BJ (cell line): ENCODE data around the gene DMBX1. TPM values are rescaled to one million over a fixed set of nuclear protein-coding genes. Genes with fewer than 3 reads are reported as not detected.

ENCODE experiments used
- CTCF ChIA-PET: fragments of 350-600 bp; formaldehyde crosslinking; extraction: SDS; loops from one replicate; lab custom pipeline; 2021; ENCODE audit warnings: antibody characterized with exemption, inconsistent platforms; lab: Yijun Ruan, JAX
- POLR2A ChIA-PET: fragments of 300-600 bp; sonication (Branson Sonifier 250); formaldehyde crosslinking; extraction: SDS; loops from one replicate; lab custom pipeline; 2021; ENCODE audit warnings: antibody characterized with exemption; lab: Charles Lee
- DNase-seq: peaks from one replicate; pipeline ENCODE4 v3.0.0-alpha.2; 2011; ENCODE audit warnings: low read depth
- H3K27me3 ChIP-seq: 2 replicates; pipeline ENCODE4 v1.6.0; 2011; ENCODE audit warnings: low read length; ENCODE audit not compliant: control insufficient read depth, insufficient read depth
- H3K36me3 ChIP-seq: 2 replicates; pipeline ENCODE4 v1.5.1; 2011; ENCODE audit warnings: low read length; ENCODE audit not compliant: control insufficient read depth, insufficient read depth
- H3K4me3 ChIP-seq: 2 replicates; pipeline ENCODE4 v1.5.1; 2011; ENCODE audit warnings: low read depth, mild to moderate bottlenecking, control low read depth, low read length
- polyA plus RNA-seq: library from polyadenylated mRNA; depleted of rRNA; stranded (reverse); fragments of >200 nt; gene quantifications from 2 replicates; pipeline ENCODE4 v1.2.3, GENCODE V29; 2011
- TF ChIP-seq, protein P1 (sequence below): IDR thresholded peaks from 2 replicates; pipeline ENCODE4 v1.5.1; 2011; ENCODE audit warnings: low read depth, mild to moderate bottlenecking, control low read depth, inconsistent platforms, low read length, moderate library complexity; ENCODE audit not compliant: insufficient read depth

Gene DMBX1
- polyA plus RNA-seq, 1 experiment = not detected

DNA sequence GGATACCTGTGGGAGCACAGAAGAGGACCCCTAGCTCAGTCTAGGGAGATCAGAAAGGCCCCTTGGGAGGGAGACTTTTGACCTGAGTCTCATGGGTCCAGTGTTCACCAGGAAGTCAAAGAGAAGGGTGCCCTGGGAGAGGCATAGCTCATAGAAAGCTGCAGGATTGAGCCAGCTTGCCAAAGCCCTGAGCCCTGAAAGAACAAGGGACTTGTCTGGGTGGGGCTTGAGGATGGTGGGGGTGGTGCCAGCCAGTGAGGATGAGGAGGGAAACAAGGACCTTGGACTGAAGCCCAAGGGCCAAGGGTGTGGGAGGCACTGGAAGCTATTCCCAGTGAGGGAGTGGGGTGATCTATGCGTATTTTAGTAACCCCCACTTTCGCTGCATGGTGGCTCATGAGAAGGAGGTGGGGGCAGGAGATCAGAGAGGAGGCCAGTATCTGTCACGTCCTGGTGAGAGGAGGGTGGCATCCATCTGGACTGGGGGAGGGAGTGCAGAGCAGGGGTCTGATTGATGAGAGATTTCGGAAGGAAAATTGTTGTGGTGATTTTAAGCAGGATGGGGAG, 28.4 kb downstream of the DMBX1 start:
- H3K36me3 ChIP-seq = no peaks in the 10 kb centered on the region
- H3K27me3 ChIP-seq = peaks cover 14% of the 10 kb centered on the region
- no peak for DNase-seq
- CTCF ChIA-PET = interaction anchor here (0.9 to 5.4 kb wide), 3 partner anchors 10 to 41 kb away, joined by 4 to 31 read pairs (median 12); no protein-coding TSS in a partner anchor
- POLR2A ChIA-PET = no interaction called here
- no peak overlapping the region for H3K4me3 ChIP-seq
- TF ChIP-seq, protein P1, sequence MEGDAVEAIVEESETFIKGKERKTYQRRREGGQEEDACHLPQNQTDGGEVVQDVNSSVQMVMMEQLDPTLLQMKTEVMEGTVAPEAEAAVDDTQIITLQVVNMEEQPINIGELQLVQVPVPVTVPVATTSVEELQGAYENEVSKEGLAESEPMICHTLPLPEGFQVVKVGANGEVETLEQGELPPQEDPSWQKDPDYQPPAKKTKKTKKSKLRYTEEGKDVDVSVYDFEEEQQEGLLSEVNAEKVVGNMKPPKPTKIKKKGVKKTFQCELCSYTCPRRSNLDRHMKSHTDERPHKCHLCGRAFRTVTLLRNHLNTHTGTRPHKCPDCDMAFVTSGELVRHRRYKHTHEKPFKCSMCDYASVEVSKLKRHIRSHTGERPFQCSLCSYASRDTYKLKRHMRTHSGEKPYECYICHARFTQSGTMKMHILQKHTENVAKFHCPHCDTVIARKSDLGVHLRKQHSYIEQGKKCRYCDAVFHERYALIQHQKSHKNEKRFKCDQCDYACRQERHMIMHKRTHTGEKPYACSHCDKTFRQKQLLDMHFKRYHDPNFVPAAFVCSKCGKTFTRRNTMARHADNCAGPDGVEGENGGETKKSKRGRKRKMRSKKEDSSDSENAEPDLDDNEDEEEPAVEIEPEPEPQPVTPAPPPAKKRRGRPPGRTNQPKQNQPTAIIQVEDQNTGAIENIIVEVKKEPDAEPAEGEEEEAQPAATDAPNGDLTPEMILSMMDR = no peak

DNA sequence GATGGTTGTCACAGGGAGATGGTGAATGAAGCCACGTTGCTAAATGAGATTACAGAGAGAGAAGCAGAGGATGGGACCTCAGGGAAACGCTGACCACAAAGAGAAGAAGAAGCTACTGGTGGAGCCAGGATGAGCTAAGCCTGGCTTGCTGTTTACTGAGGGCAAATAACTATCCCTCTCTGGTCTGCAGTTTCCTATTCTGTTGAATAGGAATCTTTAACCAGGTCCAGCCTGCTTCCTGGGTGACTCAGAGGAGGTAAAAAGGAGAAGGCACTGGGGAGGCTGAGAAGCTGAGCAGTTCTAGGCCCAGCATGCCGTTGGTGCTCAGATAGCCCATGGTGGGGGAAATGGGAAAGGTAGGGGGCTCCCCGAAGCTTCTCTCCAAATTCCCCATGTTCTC, 29.6 kb downstream of the DMBX1 start:
- no peak for DNase-seq
- TF ChIP-seq, protein P1 = no peak
- H3K36me3 ChIP-seq = no peaks in the 10 kb centered on the region
- CTCF ChIA-PET = interaction anchor here (0.9 to 5.4 kb wide), 4 partner anchors 9 to 112 kb away, joined by 3 to 31 read pairs (median 8); no protein-coding TSS in a partner anchor
- POLR2A ChIA-PET = no interaction called here
- H3K4me3 ChIP-seq = no peak overlapping the region
- H3K27me3 ChIP-seq = peaks cover 14% of the 10 kb centered on the region

DNA sequence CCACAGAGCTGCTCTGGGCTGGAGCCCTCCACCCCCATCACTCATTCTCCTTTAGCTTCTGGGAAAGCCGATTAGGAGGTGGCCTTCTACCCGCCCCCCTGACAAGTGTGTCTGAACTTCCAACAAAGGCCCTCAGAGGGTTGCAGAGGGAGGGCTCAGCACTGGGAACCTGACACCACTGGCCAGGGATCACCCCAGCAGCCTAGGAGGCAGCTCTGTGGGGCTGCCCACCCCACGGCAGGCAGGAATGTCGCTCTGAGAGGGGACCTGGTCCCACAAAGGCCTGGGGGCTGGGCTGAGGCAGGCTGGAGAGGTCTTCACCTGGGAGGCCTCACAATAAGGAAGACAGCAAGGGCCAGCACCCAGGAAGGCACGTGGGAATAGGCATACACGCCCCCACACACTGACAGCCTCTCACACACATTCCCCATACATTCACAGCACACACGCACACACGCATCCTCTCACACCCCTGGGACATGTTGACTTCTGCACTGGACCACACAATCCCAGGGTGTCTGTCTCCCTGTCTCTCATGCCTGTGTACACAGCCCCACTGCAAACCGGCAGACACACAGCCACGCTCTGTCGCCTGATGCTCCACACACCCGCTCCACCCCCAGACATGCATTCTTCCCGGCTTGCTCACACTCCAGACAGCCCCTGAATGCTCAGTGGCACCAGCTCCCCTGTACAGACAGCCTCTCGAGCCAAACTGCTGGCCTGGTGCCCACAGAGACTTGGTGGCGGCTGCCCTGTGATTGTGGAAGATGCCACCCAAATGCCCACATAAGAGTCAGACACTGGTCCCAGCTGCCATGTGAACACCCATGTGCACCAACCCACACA, 30.7 kb downstream of the DMBX1 start:
- H3K4me3 ChIP-seq = no peak overlapping the region
- TF ChIP-seq, protein P1 = no peak
- CTCF ChIA-PET = interaction anchor here (0.7 to 5.4 kb wide), 8 partner anchors 8 to 114 kb away, joined by 3 to 31 read pairs (median 4); no protein-coding TSS in a partner anchor

DNA sequence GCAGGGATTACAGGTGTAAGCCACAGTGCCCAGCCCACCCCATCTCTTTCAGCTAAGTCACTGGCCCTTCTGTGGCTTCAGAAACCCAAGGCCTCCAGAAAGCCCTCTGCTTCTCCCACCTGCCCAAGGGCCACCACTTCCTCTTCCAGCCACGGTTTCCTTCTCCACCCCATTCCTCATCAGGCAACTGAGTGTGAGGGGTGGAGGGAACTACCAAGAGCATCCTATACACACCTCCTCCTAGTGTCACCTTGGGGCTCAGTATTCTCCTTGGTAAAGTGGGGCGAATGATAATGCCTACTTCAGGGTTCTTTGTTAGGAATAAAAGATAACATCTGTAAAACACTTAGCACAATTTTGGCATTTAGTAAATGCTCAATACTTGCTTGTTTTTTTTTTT, 31.8 kb downstream of the DMBX1 start:
- Histone ChIP-seq H3K4me3 (no peak overlapping the region), H3K27me3 (peaks cover 16% of the 10 kb centered on the region), H3K36me3 (no peaks in the 10 kb centered on the region)
- TF ChIP-seq, protein P1 = no peak
- no peak for DNase-seq
- CTCF ChIA-PET = interaction anchor here (1.3 to 4.2 kb wide), 6 partner anchors 12 to 79 kb away, joined by 4 to 33 read pairs (median 6); a partner anchor contains a TSS
- POLR2A ChIA-PET = no interaction called here

More for the DNA sequence above, 30.7 kb downstream of the DMBX1 start:
- Histone ChIP-seq H3K27me3 (peaks cover 14% of the 10 kb centered on the region), H3K36me3 (no peaks in the 10 kb centered on the region)
- POLR2A ChIA-PET = interaction anchor here (0.5 kb wide), 1 partner anchor 1716 kb away, joined by 5 read pairs; no protein-coding TSS in a partner anchor
- DNase-seq = peak; percentile 31
